ENCODE measurements around the gene BATF. TPM values are rescaled to one million over a fixed set of nuclear protein-coding genes. Genes with fewer than 3 reads are reported as not detected.

Gene BATF
- total RNA-seq, 4 donors from 2014 or later = 2.7 TPM; not detected in 2

- Histone ChIP-seq H3K4me3 (no peak overlapping the region), H3K27me3 (peaks cover 6% of the 10 kb centered on the region), H3K9me3 (no peaks in the 10 kb centered on the region), H3K36me3 (no peaks in the 10 kb centered on the region), H3K4me1 (peaks cover 0 to 24% (median 4%) of the 10 kb centered on the region in 4 donors), H3K27ac (no peak overlapping the region)
- TF ChIP-seq EP300 (IDR thresholded peaks at IDR 0.05; ENCODE audit: low read depth) (no peak), POLR2A (IDR thresholded peaks at IDR 0.05) (no peak), CTCF (IDR thresholded peaks at IDR 0.05) (peak in 3 of 5 experiments; percentile 11 to 32 (median 25))
- 55% methylated on average over 4 of the region's 4 CpGs; no CpG with 5 or more reads in 1 of the 2 donors for WGBS, 2 donors (ENCODE audit: low coverage in 1 of 2)
- DNase-seq = no peak
- in situ Hi-C loops (cut with MboI; ENCODE audit: low pct_ligation_motif_present in 1 of 4, low pct_unique_long_range_greater_than_20kb in 1 of 4, low sequenced_read_pairs in 3 of 4) = no loop called here
- intact Hi-C loops (cut with DNase I; ENCODE audit: low total_unique reads) = no loop called here
These were observed 3.6 kb upstream of the BATF start for GRCh38 chr14:75518625-75519024.

GRCh38 chr14:75519394-75519793 lies 2.9 kb upstream of the BATF start:
- no peak overlapping the region for H3K4me3 ChIP-seq
- no peak for TF ChIP-seq CTCF (IDR thresholded peaks at IDR 0.05)
- TF ChIP-seq POLR2A (IDR thresholded peaks at IDR 0.05) = no peak
- TF ChIP-seq POLR2AphosphoS5 (IDR thresholded peaks at IDR 0.05) = no peak
- TF ChIP-seq EP300 (IDR thresholded peaks at IDR 0.05; ENCODE audit: low read depth) = no peak
- no peaks in the 10 kb centered on the region for H3K36me3 ChIP-seq
- no peaks in the 10 kb centered on the region for H3K9me3 ChIP-seq
- peaks cover 0 to 24% (median 3%) of the 10 kb centered on the region in 4 donors for H3K4me1 ChIP-seq
- in situ Hi-C loops (cut with MboI; ENCODE audit: low pct_ligation_motif_present in 1 of 4, low pct_unique_long_range_greater_than_20kb in 1 of 4, low sequenced_read_pairs in 3 of 4) (no loop called here), intact Hi-C loops (cut with DNase I; ENCODE audit: low total_unique reads) (no loop called here)
- H3K27ac ChIP-seq = no peak overlapping the region
- WGBS, 2 donors (ENCODE audit: low coverage in 1 of 2) = 89 to 90% methylated on average over 4 of the region's 4 CpGs
- peaks cover 6% of the 10 kb centered on the region for H3K27me3 ChIP-seq
- no peak for DNase-seq

GRCh38 chr14:75519826-75520728 lies 2.2 kb upstream of the BATF start:
- H3K36me3 ChIP-seq = no peaks in the 10 kb centered on the region
- intact Hi-C loops (cut with DNase I; ENCODE audit: low total_unique reads) (no loop called here), in situ Hi-C loops (cut with MboI; ENCODE audit: low pct_ligation_motif_present in 1 of 4, low pct_unique_long_range_greater_than_20kb in 1 of 4, low sequenced_read_pairs in 3 of 4) (no loop called here)
- WGBS, 2 donors (ENCODE audit: low coverage in 1 of 2) = 56 to 75% methylated on average over 4 to 11 of the region's 11 CpGs
- H3K27me3 ChIP-seq = peaks cover 6% of the 10 kb centered on the region
- no peak overlapping the region for H3K27ac ChIP-seq
- DNase-seq = no peak
- no peak for TF ChIP-seq EP300 (IDR thresholded peaks at IDR 0.05; ENCODE audit: low read depth)
- no peak for TF ChIP-seq CTCF (IDR thresholded peaks at IDR 0.05)
- no peak for TF ChIP-seq POLR2AphosphoS5 (IDR thresholded peaks at IDR 0.05)
- TF ChIP-seq POLR2A (IDR thresholded peaks at IDR 0.05) = no peak
- no peak overlapping the region for H3K4me3 ChIP-seq
- no peaks in the 10 kb centered on the region for H3K9me3 ChIP-seq
- peaks cover 0 to 19% (median 1%) of the 10 kb centered on the region in 4 donors for H3K4me1 ChIP-seq

GRCh38 chr14:75520852-75521251 lies 1.4 kb upstream of the BATF start:
- no peaks in the 10 kb centered on the region for H3K36me3 ChIP-seq
- in situ Hi-C loops (cut with MboI; ENCODE audit: low pct_ligation_motif_present in 1 of 4, low pct_unique_long_range_greater_than_20kb in 1 of 4, low sequenced_read_pairs in 3 of 4) = no loop called here
- DNase-seq = no peak

More at GRCh38 chr14:75520852-75521251, 1.4 kb upstream of the BATF start:
- Histone ChIP-seq H3K9me3 (no peaks in the 10 kb centered on the region), H3K27me3 (peaks cover 6% of the 10 kb centered on the region), H3K4me3 (no peak overlapping the region), H3K27ac (no peak overlapping the region), H3K4me1 (peaks cover 0 to 13% (median 0%) of the 10 kb centered on the region in 4 donors)
- intact Hi-C loops (cut with DNase I; ENCODE audit: low total_unique reads) = no loop called here
- 83 to 86% methylated on average over 1 to 3 of the region's 3 CpGs for WGBS, 2 donors (ENCODE audit: low coverage in 1 of 2)
- TF ChIP-seq POLR2A (IDR thresholded peaks at IDR 0.05) = no peak
- TF ChIP-seq EP300 (IDR thresholded peaks at IDR 0.05; ENCODE audit: low read depth) = no peak
- no peak for TF ChIP-seq POLR2AphosphoS5 (IDR thresholded peaks at IDR 0.05)
- no peak for TF ChIP-seq CTCF (IDR thresholded peaks at IDR 0.05)

Measured in transverse colon (tissue), 4 donors.